Stimulated activated naive CD8-positive, alpha-beta T cell treated with anti-CD3 and anti-CD28 coated beads, Interleukin-15, Interleukin-2, amounts not matched to agents 100 ng/mL and 50 ng/mL, for 24 hours (primary cell): ENCODE results near the gene SPATA13.
"Not testable (repeated sequence)": the region's sequence is repeated elsewhere in the genome, so short reads cannot be mapped to it uniquely, and the experiment has no call there.

ENCODE experiments used
- H3K27ac Mint-ChIP-seq: one replicate; pipeline ENCODE4 v1.8.0; 2021; ENCODE audit warnings: mild to moderate bottlenecking, mixed read lengths
- H3K27me3 Mint-ChIP-seq: one replicate; pipeline ENCODE4 v1.8.0; 2021; ENCODE audit warnings: mixed read lengths
- H3K36me3 Mint-ChIP-seq: one replicate; pipeline ENCODE4 v1.8.0; 2021; ENCODE audit warnings: low read depth, mixed read lengths
- H3K4me1 Mint-ChIP-seq: one replicate; pipeline ENCODE4 v1.8.0; 2021; ENCODE audit warnings: low read depth, mixed read lengths
- H3K4me3 Mint-ChIP-seq: one replicate; pipeline ENCODE4 v1.8.0; 2021; ENCODE audit warnings: mild to moderate bottlenecking, mixed read lengths
- H3K9me3 Mint-ChIP-seq: one replicate; pipeline ENCODE4 v1.8.0; 2021; ENCODE audit warnings: mixed read lengths

The SPATA13 gene

GRCh38 chr13:24348385-24348784 is 187.9 kb downstream of the SPATA13 start:
- Mint-ChIP-seq H3K36me3 (no peaks in the 10 kb centered on the region), H3K4me1 (no peaks in the 10 kb centered on the region), H3K9me3 (no peaks in the 10 kb centered on the region), H3K4me3 (no peak overlapping the region), H3K27me3 (no peaks in the 10 kb centered on the region), H3K27ac (no peak overlapping the region)

- Mint-ChIP-seq H3K4me3 (no peak overlapping the region), H3K27ac (no peak overlapping the region), H3K36me3 (no peaks in the 10 kb centered on the region), H3K4me1 (no peaks in the 10 kb centered on the region), H3K9me3 (no peaks in the 10 kb centered on the region), H3K27me3 (no peaks in the 10 kb centered on the region)
These were observed 188.4 kb downstream of the SPATA13 start for GRCh38 chr13:24348797-24349515.

GRCh38 chr13:24349778-24350664 is 189.5 kb downstream of the SPATA13 start:
- H3K27ac Mint-ChIP-seq, H3K9me3 Mint-ChIP-seq, H3K27me3 Mint-ChIP-seq, H3K36me3 Mint-ChIP-seq, H3K4me3 Mint-ChIP-seq, H3K4me1 Mint-ChIP-seq: not testable (repeated sequence)

GRCh38 chr13:24351423-24351822 is 190.9 kb downstream of the SPATA13 start:
- Mint-ChIP-seq H3K9me3 (no peaks in the 10 kb centered on the region), H3K4me1 (no peaks in the 10 kb centered on the region), H3K4me3 (no peak overlapping the region), H3K36me3 (no peaks in the 10 kb centered on the region), H3K27me3 (no peaks in the 10 kb centered on the region), H3K27ac (no peak overlapping the region)

DNA sequence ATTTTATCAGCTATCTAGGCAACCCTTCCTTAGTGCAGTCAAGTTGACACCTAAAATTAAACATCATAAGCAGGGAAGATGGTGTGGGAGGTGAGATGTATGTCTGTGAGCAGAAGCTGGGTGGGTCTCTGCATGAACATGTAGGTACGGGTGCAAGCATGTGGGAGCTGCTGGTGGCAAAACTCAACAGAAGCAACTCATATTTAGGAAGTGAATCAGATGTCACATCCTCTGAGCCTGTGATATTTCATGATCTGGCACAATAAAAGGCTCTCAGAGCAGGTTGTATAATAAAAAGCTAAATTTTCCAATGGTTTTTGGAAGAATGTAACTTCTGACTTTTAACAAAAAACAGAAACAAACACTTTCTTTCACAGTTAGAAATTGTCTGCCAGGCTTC is 193.2 kb downstream of the SPATA13 start:
- Mint-ChIP-seq H3K9me3 (no peaks in the 10 kb centered on the region), H3K27me3 (no peaks in the 10 kb centered on the region), H3K27ac (no peak overlapping the region), H3K4me1 (no peaks in the 10 kb centered on the region), H3K36me3 (no peaks in the 10 kb centered on the region), H3K4me3 (no peak overlapping the region)

- Mint-ChIP-seq H3K36me3 (no peaks in the 10 kb centered on the region), H3K9me3 (no peaks in the 10 kb centered on the region), H3K4me3 (no peak overlapping the region), H3K27ac (no peak overlapping the region), H3K27me3 (no peaks in the 10 kb centered on the region), H3K4me1 (no peaks in the 10 kb centered on the region)
These were observed 194.6 kb downstream of the SPATA13 start for GRCh38 chr13:24355103-24355502.

- Mint-ChIP-seq H3K27ac (no peak overlapping the region), H3K4me3 (no peak overlapping the region), H3K4me1 (no peaks in the 10 kb centered on the region), H3K36me3 (no peaks in the 10 kb centered on the region), H3K9me3 (no peaks in the 10 kb centered on the region), H3K27me3 (no peaks in the 10 kb centered on the region)
These were observed 195.8 kb downstream of the SPATA13 start for GRCh38 chr13:24356270-24356669.
